H1 (cell line): ENCODE results near the gene CD53. TPM values are rescaled to one million over a fixed set of nuclear protein-coding genes. Genes with fewer than 3 reads are reported as not detected.

Experiments
- CTCF ChIA-PET: fragments of 300-600 bp; sonication (Branson Sonifier 250); formaldehyde crosslinking; loops from one replicate; lab custom pipeline; 2021; ENCODE audit not compliant: partially characterized antibody; lab: Charles Lee
- POLR2A ChIA-PET: fragments of 300-600 bp; sonication (Branson Sonifier 250); formaldehyde crosslinking; loops from one replicate; lab custom pipeline; 2021; ENCODE audit warnings: inconsistent platforms; ENCODE audit not compliant: partially characterized antibody; lab: Charles Lee
- DNase-seq, 2 experiments: peaks; one replicate each; pipeline versions ENCODE4 v3.0.0 to v3.0.0-alpha.2; 2010 to 2022; ENCODE audit warnings: low spot score in 2 of 2, low read depth in 1 of 2, mixed read lengths in 1 of 2
- FAIRE-seq: peaks from 2 replicates; lab custom pipeline; 2011; peaks lifted over from hg19 to GRCh38; lab: Jason Lieb, UNC
- H2AFZ ChIP-seq: 2 replicates; pipeline ENCODE4 v1.8.1; 2012; ENCODE audit warnings: low read length, inconsistent platforms
- H2AK5ac ChIP-seq: 2 replicates; pipeline ENCODE4 v1.6.1; 2013; ENCODE audit warnings: low read depth, low read length
- H2BK120ac ChIP-seq: replicated peaks from 2 replicates; pipeline ENCODE3; 2013; ENCODE audit warnings: low read depth, low read length, inconsistent platforms
- H2BK12ac ChIP-seq: 2 replicates; pipeline ENCODE4 v1.6.1; 2013; ENCODE audit warnings: low read depth, low read length
- H2BK15ac ChIP-seq: 2 replicates; pipeline ENCODE4 v1.6.1; 2013; ENCODE audit warnings: low read length
- H2BK20ac ChIP-seq: 2 replicates; pipeline ENCODE4 v1.6.1; 2013; ENCODE audit warnings: low read length
- H2BK5ac ChIP-seq: 2 replicates; pipeline ENCODE4 v1.6.1; 2013; ENCODE audit warnings: low read depth, low read length
- H3K14ac ChIP-seq: 2 replicates; pipeline ENCODE4 v1.6.1; 2013; ENCODE audit warnings: inconsistent platforms; ENCODE audit not compliant: insufficient read length
- H3K18ac ChIP-seq: 2 replicates; pipeline ENCODE4 v1.6.1; 2013; ENCODE audit warnings: low read length; ENCODE audit errors: extremely low read depth
- H3K23ac ChIP-seq: 2 replicates; pipeline ENCODE4 v1.6.1; 2013; ENCODE audit warnings: inconsistent platforms; ENCODE audit not compliant: insufficient read length
- H3K23me2 ChIP-seq: 2 replicates; pipeline ENCODE4 v1.6.1; 2013; ENCODE audit warnings: low read depth, low read length
- H3K27ac ChIP-seq: 2 replicates; pipeline ENCODE4 v1.6.1; 2011; ENCODE audit warnings: low read depth, low read length, inconsistent platforms
- H3K27me3 ChIP-seq, 4 experiments: replicated peaks in 1 of 4; 1 replicate in 1 of 4; 2 replicates in 3 of 4; pipeline versions ENCODE4 v1.6.1 to v1.8.1; 2011 to 2013; ENCODE audit warnings: low read length in 3 of 4, mild to moderate bottlenecking in 3 of 4, inconsistent platforms in 2 of 4, mixed read lengths in 2 of 4, moderate library complexity in 1 of 4; ENCODE audit not compliant: control insufficient read depth in 3 of 4, insufficient read depth in 3 of 4; ENCODE audit errors: extremely low read depth in 1 of 4
- H3K36me3 ChIP-seq, 4 experiments: 2 replicates each; pipeline versions ENCODE4 v1.6.1 to v1.8.1; 2011 to 2013; ENCODE audit warnings: mild to moderate bottlenecking in 4 of 4, low read length in 3 of 4, moderate library complexity in 2 of 4, control low read depth in 1 of 4, inconsistent platforms in 1 of 4; ENCODE audit not compliant: insufficient read depth in 4 of 4, control insufficient read depth in 2 of 4
- H3K4ac ChIP-seq: replicated peaks from 2 replicates; pipeline ENCODE3; 2013; ENCODE audit warnings: low read length, low read depth, mixed read lengths, inconsistent platforms; ENCODE audit not compliant: insufficient read length
- H3K4me1 ChIP-seq, 4 experiments: replicated peaks in 1 of 4; 1 replicate in 1 of 4; 2 replicates in 3 of 4; pipeline versions ENCODE4 v1.6.1 to v1.8.1; 2011 to 2013; ENCODE audit warnings: low read length in 3 of 4, inconsistent platforms in 2 of 4, mixed read lengths in 1 of 4; ENCODE audit not compliant: insufficient read depth in 4 of 4, control insufficient read depth in 3 of 4
- H3K4me2 ChIP-seq, 2 experiments: 2 replicates each; pipeline versions ENCODE4 v1.6.1 to v1.8.1; 2011 to 2013; ENCODE audit warnings: low read depth in 2 of 2, low read length in 2 of 2, control low read depth in 1 of 2, inconsistent platforms in 1 of 2, mild to moderate bottlenecking in 1 of 2; ENCODE audit not compliant: insufficient read depth in 1 of 2
- H3K4me3 ChIP-seq, 4 experiments: fragments of 200-600, 300-600 bp in 1 of 4; sonication (generic), shearing (Covaris generic), sonication (Bioruptor Twin) in 1 of 4; 2 replicates each; pipeline versions ENCODE4 v1.5.1 to v1.8.1; 2011 to 2016; ENCODE audit warnings: low read length in 4 of 4, low read depth in 3 of 4, control low read depth in 2 of 4, inconsistent platforms in 2 of 4, mild to moderate bottlenecking in 2 of 4, mixed read lengths in 1 of 4, moderate library complexity in 1 of 4; ENCODE audit not compliant: insufficient read depth in 2 of 4; ENCODE audit errors: extremely low read depth in 1 of 4
- H3K56ac ChIP-seq: replicated peaks from 2 replicates; pipeline ENCODE3; 2013; ENCODE audit warnings: low read depth, mild to moderate bottlenecking, mixed read lengths, low read length, inconsistent platforms; ENCODE audit not compliant: insufficient read length
- H3K79me1 ChIP-seq: 2 replicates; pipeline ENCODE4 v1.6.1; 2013; ENCODE audit warnings: low read depth, low read length, control low read depth
- H3K79me2 ChIP-seq, 2 experiments: 2 replicates each; pipeline versions ENCODE4 v1.6.1 to v1.8.1; 2012 to 2013; ENCODE audit warnings: low read length in 2 of 2, mild to moderate bottlenecking in 2 of 2, inconsistent platforms in 1 of 2; ENCODE audit not compliant: insufficient read depth in 2 of 2, control insufficient read depth in 1 of 2
- H3K9ac ChIP-seq, 4 experiments: replicated peaks in 1 of 4; 1 replicate in 1 of 4; 2 replicates in 3 of 4; pipeline versions ENCODE4 v1.6.1 to v1.8.1; 2011 to 2013; ENCODE audit warnings: low read depth in 3 of 4, low read length in 3 of 4, control low read depth in 2 of 4, mild to moderate bottlenecking in 2 of 4, moderate library complexity in 2 of 4, inconsistent platforms in 1 of 4; ENCODE audit errors: extremely low read depth in 1 of 4
- H3K9me3 ChIP-seq, 2 experiments: 2 replicates each; pipeline versions ENCODE4 v1.6.1 to v1.8.1; 2012 to 2013; ENCODE audit warnings: mild to moderate bottlenecking in 2 of 2, moderate library complexity in 2 of 2, control low read depth in 1 of 2, inconsistent platforms in 1 of 2, low read depth in 1 of 2, low read length in 1 of 2, mixed read lengths in 1 of 2; ENCODE audit not compliant: insufficient read depth in 2 of 2
- H4K20me1 ChIP-seq, 2 experiments: replicated peaks in 1 of 2; 2 replicates each; pipeline versions ENCODE3 to v1.8.1; 2011 to 2013; ENCODE audit warnings: inconsistent platforms in 2 of 2, low read length in 2 of 2, mild to moderate bottlenecking in 1 of 2; ENCODE audit not compliant: insufficient read depth in 2 of 2, control insufficient read depth in 1 of 2
- H4K5ac ChIP-seq: 2 replicates; pipeline ENCODE4 v1.6.1; 2013; ENCODE audit warnings: low read length, low read depth, mixed read lengths, inconsistent platforms; ENCODE audit not compliant: insufficient read length
- H4K8ac ChIP-seq: 2 replicates; pipeline ENCODE4 v1.8.0; 2013; ENCODE audit warnings: mild to moderate bottlenecking, moderate library complexity, low read length, inconsistent platforms; ENCODE audit not compliant: insufficient read depth; ENCODE audit errors: extremely low read depth
- H4K91ac ChIP-seq: replicated peaks from 2 replicates; pipeline ENCODE3; 2013; ENCODE audit warnings: low read length, mixed read lengths, inconsistent platforms; ENCODE audit not compliant: insufficient read length
- KDM5A ChIP-seq: fragments of 200-600 bp; IDR thresholded peaks from 2 replicates; pipeline ENCODE4 v1.7.1; 2012; ENCODE audit warnings: mild to moderate bottlenecking, low read length, inconsistent platforms, mixed read lengths
- TAF7 ChIP-seq: optimal IDR thresholded peaks from 2 replicates; pipeline ENCODE3; 2011; ENCODE audit warnings: low read depth, mild to moderate bottlenecking, inconsistent platforms, low read length, moderate library complexity, borderline replicate concordance
- TEAD4 ChIP-seq: IDR thresholded peaks from 2 replicates; pipeline ENCODE4 v1.6.1; 2012; ENCODE audit warnings: low read depth, low read length, inconsistent platforms, mixed read lengths
- WGBS, 2 experiments: shearing (Covaris generic) in 1 of 2; methylation state at CpG; one replicate each; pipeline versions ENCODE4 v1.1.6 to v1.1.7; 2013 to 2015; ENCODE audit warnings: low lambda C conversion rate in 2 of 2, mixed read lengths in 2 of 2, inconsistent platforms in 1 of 2, low coverage in 1 of 2, missing lambda C conversion rate in 1 of 2; ENCODE audit not compliant: insufficient replicate concordance in 2 of 2, insufficient coverage in 1 of 2, insufficient read length in 1 of 2; ENCODE audit errors: extremely low coverage in 1 of 2, missing lambda C conversion rate in 1 of 2; 5-methylcytosine and 5-hydroxymethylcytosine counted together
- polyA plus RNA-seq, 7 experiments: library from polyadenylated mRNA; depleted of rRNA in 3 of 7; stranded (reverse) in 5 of 7; unstranded in 2 of 7; fragments of >200 nt in 5 of 7; fragments of 200-250 nt in 2 of 7; gene quantifications; 1 replicate in 5 of 7; 2 replicates in 1 of 7; 4 replicates in 1 of 7; pipeline versions ENCODE4 v1.2.1 to v1.2.3, GENCODE V29; 2011 to 2013; ENCODE audit warnings: missing spikeins in 2 of 7, mixed read lengths in 2 of 7
- total RNA-seq: library from RNA; stranded (reverse); fragmentation: NEBNext Ultra II Directional; extraction: Animal tissue kit (Norgen Biotek cat#: 25700); gene quantifications from 2 replicates; pipeline ENCODE4 v1.2.1, GENCODE V29; 2021

The CD53 gene
- total and polyA plus RNA-seq, 2 of the 8 experiments (the other 6 are each of a cell fraction or from before 2014, with no cell fraction given) = 0.56 to 1.0 TPM

DNA sequence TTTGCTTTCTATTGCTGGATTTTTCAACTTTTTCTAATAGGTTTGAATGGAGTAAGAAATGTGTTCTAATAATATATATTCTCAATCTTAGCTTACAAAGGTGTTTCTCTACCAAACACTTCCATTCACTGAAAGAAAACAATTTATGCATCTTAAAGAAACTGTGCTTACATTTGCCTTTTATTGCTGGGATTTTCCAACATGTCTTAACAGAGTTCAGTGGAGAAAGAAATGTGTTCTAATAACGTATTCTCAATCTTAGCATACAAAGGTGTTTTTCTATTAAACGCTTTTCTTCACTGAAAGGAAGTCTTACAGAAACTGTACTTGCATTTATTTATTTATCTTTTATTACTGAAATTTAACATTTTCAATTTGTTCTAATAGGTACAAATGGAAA is 5.6 kb downstream of the CD53 start:
- H2BK15ac ChIP-seq = no peak overlapping the region
- no peak overlapping the region for H3K23ac ChIP-seq
- ChIA-PET POLR2A (no interaction called here), CTCF (no interaction called here)
- H3K23me2 ChIP-seq = no peaks in the 10 kb centered on the region
- H3K27me3 ChIP-seq = no peaks in the 10 kb centered on the region
- H2BK120ac ChIP-seq = no peak overlapping the region
- H4K20me1 ChIP-seq = no peaks in the 10 kb centered on the region
- no peaks in the 10 kb centered on the region for H3K79me1 ChIP-seq
- TF ChIP-seq TEAD4 (no peak), KDM5A (no peak), TAF7 (no peak)
- H3K79me2 ChIP-seq = no peaks in the 10 kb centered on the region
- H3K56ac ChIP-seq = no peak overlapping the region
- H3K4me1 ChIP-seq = no peaks in the 10 kb centered on the region
- DNase-seq (no peak), FAIRE-seq (no peak)
- 75% methylated on average over 2 of the region's 2 CpGs; no CpG with 5 or more reads in 1 of the 2 experiments for WGBS, 2 experiments
- H4K5ac ChIP-seq = no peak overlapping the region
- no peak overlapping the region for H3K27ac ChIP-seq
- H3K9ac ChIP-seq = no peak overlapping the region
- H3K4ac ChIP-seq = no peak overlapping the region
- no peaks in the 10 kb centered on the region for H3K36me3 ChIP-seq
- no peak overlapping the region for H2AK5ac ChIP-seq
- no peak overlapping the region for H4K91ac ChIP-seq
- no peak overlapping the region for H3K4me2 ChIP-seq
- no peak overlapping the region for H3K18ac ChIP-seq
- no peak overlapping the region for H2AFZ ChIP-seq
- no peak overlapping the region for H2BK5ac ChIP-seq
- H3K9me3 ChIP-seq = peaks cover 0 to 8% of the 10 kb centered on the region in 2 experiments; a peak in 1 of 4 replicates
- H3K14ac ChIP-seq = no peak overlapping the region
- H4K8ac ChIP-seq = no peak overlapping the region
- no peak overlapping the region for H2BK20ac ChIP-seq
- no peak overlapping the region for H2BK12ac ChIP-seq
- H3K4me3 ChIP-seq = no peak overlapping the region
